GM18508 (cell line): ENCODE results near the gene SYNE2.

Source experiments
- ATAC-seq: cut with Tn5 transposase; IDR thresholded peaks from one replicate; pipeline ENCODE4 v1.9.1; 2021; ENCODE audit warnings: moderate number of reproducible peaks; ENCODE audit not compliant: insufficient read depth, unreplicated experiment

Gene SYNE2

GRCh38 chr14:64229489-64229888, 376.7 kb downstream of the SYNE2 start:
- no peak for ATAC-seq

DNA sequence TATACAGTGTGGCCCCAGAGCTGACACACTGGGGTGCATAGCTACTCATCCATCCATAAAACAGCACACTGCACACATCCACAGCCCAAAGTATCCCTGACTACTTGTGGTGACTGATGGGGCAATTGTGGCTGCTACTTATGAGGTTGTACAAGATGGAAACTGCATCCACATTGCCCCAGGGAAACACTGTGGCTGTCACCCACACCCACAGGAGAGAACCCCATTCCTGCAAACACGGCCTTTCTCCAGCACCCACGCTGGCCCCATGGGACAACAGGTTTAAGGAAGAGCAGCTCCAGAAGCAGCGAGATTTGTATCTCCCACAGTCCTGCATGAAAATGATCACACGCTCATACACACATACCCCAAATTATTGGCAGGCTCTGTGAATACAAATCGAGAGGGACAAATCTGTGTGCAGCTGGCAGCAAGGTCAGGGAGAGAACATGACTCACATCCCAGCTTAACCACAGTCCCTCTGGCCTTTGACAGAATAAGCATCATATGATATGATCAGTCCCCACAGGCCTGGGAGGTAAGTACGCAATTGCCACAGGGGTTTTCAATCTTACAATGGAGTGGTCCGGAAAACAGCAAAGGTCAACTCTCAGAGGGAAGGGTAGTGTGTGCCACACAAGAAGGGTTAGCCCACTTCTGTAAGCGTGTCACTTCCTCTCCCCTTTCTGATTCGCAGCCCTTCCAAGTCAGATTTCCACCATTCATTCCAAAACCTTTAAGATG, 379.5 kb downstream of the SYNE2 start:
- peak; percentile 34 for ATAC-seq

DNA sequence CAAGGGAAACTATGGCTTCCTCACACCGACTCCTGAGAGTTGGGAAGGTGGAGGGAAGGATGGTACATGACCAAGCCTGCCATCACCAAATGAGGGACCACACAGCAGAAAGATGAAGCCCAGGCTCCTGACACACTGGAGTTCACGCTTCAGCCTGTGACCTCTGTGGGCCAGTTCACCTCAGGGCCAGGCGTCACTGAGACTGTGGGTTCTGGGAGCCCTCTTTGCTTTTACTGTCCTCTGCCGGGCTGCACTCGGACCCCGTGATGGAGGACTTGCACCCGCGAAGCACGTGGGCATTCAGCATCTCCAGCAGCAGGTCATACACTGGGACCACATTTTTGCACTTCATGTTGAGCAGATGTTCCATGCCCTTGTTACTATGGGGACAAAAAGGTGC, 380.1 kb downstream of the SYNE2 start:
- no peak for ATAC-seq

- ATAC-seq = no peak
These were observed 380.9 kb downstream of the SYNE2 start for GRCh38 chr14:64233531-64234190.

GRCh38 chr14:64234877-64235651, 382.3 kb downstream of the SYNE2 start:
- no peak for ATAC-seq

DNA sequence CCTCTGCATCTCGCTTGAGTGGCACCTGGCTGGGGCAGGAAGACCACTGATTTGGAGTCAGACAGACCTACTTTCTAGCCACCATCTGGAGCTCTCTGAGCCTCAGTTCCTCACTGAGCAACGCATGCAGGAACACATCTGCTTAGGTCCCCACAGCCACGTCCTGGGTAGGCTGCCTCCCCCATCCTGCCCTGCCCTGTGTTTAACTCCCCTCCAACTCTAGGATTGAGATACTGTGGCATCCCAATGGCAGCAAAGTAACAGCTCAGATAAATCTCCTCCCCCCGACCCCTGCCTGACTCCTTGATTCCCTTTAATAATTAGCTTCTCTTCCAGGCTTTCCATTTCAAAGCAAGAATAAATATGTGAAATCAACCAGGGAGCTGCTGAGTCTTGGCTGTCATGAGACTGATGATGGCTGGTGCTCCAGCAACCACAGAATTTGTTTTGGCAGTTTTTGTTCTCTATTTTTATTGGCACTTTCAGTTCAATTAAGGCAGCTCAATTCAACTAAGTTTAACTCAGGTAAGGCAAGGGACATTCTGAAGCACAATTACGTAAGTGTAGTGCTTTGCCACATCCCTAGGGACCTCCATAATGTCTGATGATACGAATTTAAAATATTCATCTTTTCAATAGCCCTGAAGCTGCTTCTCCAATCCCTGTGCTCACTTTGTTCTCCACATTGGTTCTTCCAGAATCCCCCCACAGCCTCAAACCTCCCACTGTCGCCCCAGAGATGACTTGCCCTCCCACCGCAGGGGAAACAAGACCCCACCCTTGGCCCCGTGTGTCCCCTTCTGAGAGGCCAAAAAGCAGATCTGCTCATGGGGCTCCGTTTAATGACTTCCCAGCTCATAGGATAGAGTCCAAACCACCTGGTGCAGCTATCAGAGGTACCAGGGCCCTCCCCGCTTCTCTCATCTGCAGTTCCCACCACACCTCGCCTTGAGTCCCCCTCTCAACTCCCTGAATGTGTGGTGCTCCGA, 383.1 kb downstream of the SYNE2 start:
- peak; percentile 49 for ATAC-seq

GRCh38 chr14:64238049-64238448, 385.2 kb downstream of the SYNE2 start:
- ATAC-seq = no peak

GRCh38 chr14:64238631-64239030, 385.8 kb downstream of the SYNE2 start:
- no peak for ATAC-seq

DNA sequence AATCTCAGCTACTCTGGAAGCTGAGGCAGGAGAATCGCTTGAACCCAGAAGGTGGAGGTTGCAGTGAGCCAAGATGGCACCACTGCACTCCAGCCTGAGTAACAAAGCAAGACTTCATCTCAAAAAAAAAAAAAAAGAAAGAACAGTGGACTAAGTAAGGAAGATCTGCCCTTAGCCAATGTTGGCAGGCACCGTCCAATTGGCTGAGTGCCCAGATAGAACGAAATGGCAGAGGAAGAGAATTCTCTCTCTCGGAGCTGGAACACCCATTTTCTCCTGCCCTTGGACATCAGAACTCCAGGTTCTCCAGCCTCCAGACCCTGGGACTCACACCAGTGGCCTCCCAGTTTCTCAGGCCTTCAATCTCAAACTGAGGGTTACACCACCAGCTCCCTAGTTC, 391.5 kb downstream of the SYNE2 start:
- ATAC-seq = no peak

DNA sequence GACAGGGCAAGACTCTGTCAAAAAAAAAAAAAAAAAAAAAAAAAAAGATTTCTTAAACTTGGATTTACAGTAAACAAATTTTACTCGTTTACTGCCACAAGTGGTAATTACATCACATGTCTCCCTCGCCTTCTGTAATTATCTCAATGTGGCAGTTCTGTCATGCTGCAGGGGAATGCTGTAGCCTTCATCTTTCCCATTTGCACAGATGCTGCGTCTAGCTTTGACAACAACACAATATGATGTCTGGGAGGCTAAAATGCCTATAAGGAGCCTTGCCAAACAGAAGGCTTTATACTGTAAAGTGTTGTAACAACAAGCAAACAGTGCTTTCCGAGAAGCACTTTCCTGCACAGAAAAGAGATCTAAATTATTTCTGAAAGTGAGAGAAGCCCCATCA, 392.7 kb downstream of the SYNE2 start:
- no peak for ATAC-seq

DNA sequence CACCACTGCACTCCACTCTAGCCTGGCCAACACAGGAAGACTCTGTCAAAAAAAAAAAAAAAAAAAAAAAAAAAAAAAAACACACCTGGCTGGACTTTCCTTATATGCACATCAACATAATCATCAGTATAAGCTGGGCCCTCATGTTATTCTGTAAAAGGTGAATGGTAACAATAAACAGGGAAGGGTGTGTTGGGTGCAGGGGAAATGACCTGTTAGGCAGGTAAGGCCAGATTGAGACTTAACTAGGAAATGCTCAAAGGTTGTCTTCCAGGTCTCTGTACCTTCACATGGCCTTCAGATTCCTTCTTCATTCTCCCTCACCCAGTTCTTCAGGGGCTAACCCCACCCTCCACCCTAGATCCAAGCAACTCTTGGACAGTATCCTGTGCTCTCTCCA, 393.9 kb downstream of the SYNE2 start:
- no peak for ATAC-seq

DNA sequence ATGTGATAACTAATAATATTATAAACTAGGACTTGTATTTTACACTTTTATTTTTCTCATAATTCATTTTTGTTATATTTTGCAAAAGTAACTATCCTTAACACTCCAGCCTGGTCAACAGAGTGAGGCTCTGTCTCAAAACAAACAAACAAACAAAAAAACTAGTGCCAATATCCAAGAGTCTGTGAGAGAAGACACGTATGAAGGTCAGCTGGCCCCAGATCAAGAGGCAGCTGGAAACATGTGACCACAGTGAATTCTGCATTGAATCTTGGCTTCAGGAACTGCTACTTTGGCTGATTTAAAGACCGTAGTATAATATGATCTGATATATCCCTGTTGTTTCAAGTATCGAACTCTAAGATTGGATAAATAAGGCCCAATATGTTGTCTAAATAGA, 394.4 kb downstream of the SYNE2 start:
- no peak for ATAC-seq

DNA sequence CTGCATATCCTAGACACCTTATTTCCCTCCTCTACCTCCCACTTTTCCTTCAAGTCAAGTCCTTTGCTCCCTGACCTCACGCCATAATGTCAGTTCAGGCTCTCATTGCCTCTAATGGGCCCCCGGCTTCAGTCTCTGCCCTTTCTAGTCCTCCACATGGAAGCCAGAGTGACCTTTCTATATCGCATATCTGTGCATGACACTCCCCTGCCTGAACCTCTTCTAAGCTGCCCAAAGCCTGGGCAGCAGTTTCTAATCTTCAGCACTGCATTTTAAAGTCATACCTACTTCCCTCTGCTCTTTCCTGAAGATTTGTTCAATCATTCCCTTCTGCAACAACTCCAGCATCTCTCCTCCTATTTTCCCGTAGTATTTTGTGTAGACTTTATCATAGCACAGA, 395.9 kb downstream of the SYNE2 start:
- no peak for ATAC-seq

- no peak for ATAC-seq
These were observed 396.6 kb downstream of the SYNE2 start for GRCh38 chr14:64249363-64249762.

DNA sequence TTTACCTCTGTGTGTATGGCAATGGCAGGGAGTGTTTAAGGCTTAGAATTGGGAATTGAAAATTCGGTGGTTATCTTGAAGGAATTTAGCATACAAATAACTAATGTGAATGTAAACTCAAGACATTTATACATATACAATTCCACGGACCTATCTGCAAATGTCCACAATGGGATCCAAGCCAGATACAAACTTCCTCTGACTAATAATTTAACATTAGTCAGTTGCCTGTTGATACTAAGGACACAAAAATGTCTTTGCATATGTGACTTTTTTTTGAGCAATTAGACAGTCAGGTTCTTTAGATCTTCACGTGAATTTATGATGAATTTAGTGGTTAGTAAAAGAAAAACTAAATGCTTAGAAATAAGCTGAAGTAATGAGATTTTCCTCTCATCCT, 400.9 kb downstream of the SYNE2 start:
- no peak for ATAC-seq

DNA sequence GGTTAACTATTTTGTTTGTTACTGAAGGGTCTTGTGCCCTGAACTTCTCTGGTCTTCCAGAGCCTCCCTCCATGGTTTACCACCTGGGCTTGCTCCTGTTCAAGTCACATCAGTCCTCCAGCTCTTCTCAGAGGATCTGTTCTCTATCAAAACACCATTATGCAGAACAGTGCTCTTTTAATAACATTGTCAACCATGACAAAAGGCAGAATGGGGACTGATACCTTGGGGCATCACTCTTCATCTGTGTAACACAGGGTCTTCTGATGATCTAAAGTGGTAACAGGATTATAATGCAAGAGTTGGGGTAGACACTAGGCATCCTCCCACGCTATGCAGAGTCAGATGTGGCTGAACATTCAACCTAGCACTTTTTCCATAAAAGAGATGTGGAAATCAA, 403.0 kb downstream of the SYNE2 start:
- ATAC-seq = no peak

GRCh38 chr14:64260418-64260817, 407.6 kb downstream of the SYNE2 start:
- ATAC-seq = no peak

GRCh38 chr14:64265222-64265621, 412.4 kb downstream of the SYNE2 start:
- no peak for ATAC-seq

DNA sequence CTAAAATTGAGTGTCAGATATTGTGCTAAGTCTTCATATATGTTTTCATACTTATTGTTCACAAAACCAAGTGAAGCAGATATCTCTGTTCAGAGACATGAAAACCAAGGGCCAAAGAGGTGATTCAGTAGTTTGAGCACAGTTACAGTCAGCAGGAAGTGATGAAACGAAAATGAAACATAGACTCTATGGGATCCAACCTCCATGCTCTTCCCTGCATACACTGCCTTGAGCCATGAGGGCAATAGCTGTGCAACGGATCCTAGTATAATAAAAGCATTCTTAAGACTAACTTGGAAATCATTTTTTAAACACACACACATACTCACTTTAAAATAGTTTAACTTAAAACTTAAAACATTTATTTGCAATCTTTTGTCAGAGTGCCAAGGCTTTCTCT, 413.4 kb downstream of the SYNE2 start:
- ATAC-seq = no peak

GRCh38 chr14:64272019-64272418, 419.2 kb downstream of the SYNE2 start:
- no peak for ATAC-seq
